Lower leg skin (tissue), 4 donors: Measurements from ENCODE around the gene POU2F3. TPM values are rescaled to one million over a fixed set of nuclear protein-coding genes. Genes with fewer than 3 reads are reported as not detected.

ENCODE experiments used
- DNase-seq, 2 donors: peaks; one replicate each; pipeline ENCODE4 v3.0.0-alpha.2; 2019; ENCODE audit warnings: low spot score in 2 of 2
- H3K4me3 ChIP-seq: fragments of 200-600 bp; sonication (generic); 2 replicates; pipeline ENCODE4 v1.5.1; 2017; ENCODE audit warnings: mild to moderate bottlenecking, low read depth; ENCODE audit not compliant: poor library complexity, severe bottlenecking
- CTCF ChIP-seq, 3 donors: fragments of 450-650 bp; IDR thresholded peaks; one replicate each; pipeline ENCODE4 v1.5.1; 2016; ENCODE audit warnings: antibody characterized with exemption in 3 of 3, mild to moderate bottlenecking in 3 of 3, moderate library complexity in 2 of 3
- POLR2A ChIP-seq, 2 donors: fragments of 450-650 bp; IDR thresholded peaks; one replicate each; pipeline ENCODE4 v1.6.1; 2016 to 2017; ENCODE audit warnings: antibody characterized with exemption in 2 of 2, mild to moderate bottlenecking in 1 of 2, moderate library complexity in 1 of 2
- WGBS, 2 donors: methylation state at CpG; one replicate each; pipeline ENCODE4 v1.1.5; 2018; 5-methylcytosine and 5-hydroxymethylcytosine counted together
- intact Hi-C: fragments of 100-400 bp; cut with DNase I; formaldehyde crosslinking; loops from one replicate; pipeline ENCODE4 v1.15.0; 2023; ENCODE audit warnings: low total_unique reads
- total RNA-seq, 4 donors: library from RNA; depleted of rRNA; stranded (reverse); fragments of >200 nt; gene quantifications; one replicate each; pipeline ENCODE4 v1.1.0, GENCODE V29; 2016

The POU2F3 gene
- total RNA-seq, result 100 to 1,000 TPM in 3 of 4 donors, 10 to 100 TPM in 1; 74.1 to 112 (median 103) TPM

DNA sequence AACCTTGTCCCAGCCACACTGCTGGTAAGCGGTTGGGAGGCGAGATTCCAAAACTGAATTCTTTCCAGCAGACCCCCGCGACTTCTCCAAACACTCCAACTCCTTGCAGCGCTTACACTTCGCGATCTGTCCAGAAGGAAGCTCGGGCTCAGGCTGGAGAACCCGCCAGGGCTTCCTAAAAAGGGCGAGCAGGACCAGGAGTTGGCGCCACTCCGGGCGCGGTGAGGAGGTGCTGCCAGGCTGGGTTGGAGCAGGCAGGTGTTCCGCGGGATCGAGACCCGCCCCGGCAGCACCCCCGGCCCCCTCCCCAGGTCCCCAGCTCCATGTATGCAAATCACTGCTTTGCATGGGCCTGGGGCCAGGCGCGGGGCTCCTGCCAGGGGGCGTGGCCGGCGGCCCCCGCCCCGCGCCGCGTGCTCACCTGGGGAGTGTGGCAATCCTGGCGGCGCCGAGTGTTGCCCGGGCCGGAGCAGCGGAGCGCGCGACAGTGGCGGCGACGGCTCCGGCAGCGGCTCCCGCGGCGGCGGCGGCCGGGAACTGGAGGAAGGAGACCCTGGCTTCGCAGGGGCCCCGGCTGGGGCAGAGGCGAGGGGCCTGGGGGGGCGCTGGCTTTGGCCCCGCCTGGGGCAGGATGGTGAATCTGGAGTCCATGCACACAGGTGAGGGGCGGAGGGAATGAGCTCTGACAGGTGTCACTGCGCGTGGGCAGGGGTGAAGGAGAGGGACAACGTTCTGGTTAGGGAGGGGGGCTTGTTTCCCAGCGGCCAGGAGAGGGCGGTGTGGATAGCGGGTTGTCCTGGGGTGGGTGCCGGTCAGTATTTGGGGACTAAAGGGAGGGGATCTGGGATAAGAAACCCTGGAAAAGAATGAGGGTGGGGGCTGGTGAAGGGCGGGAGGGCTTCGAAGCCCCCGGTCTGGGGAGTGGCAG, at the start of gene POU2F3:
TSS of gene POU2F3 (plus strand) at position 428 of the 928 bp plus-strand sequence. CDS start at position 632, 204 bp downstream.
- peak within 1 kb of the TSS; percentile 8 for H3K4me3 ChIP-seq
- no peak for DNase-seq
- no peak for TF ChIP-seq CTCF (IDR thresholded peaks at IDR 0.05)
- no peak for TF ChIP-seq POLR2A (IDR thresholded peaks at IDR 0.05)
- intact Hi-C loops, result no loop called here
- 6 to 11% methylated on average over 35 to 39 of the region's 66 CpGs for WGBS, 2 donors

- no peak for DNase-seq
- WGBS, 2 donors, result 87 to 89% methylated on average over 4 of the region's 4 CpGs
- intact Hi-C loops, result no loop called here
- H3K4me3 ChIP-seq, result no peak overlapping the region
- TF ChIP-seq POLR2A (IDR thresholded peaks at IDR 0.05) (no peak), CTCF (IDR thresholded peaks at IDR 0.05) (no peak)
Measured at GRCh38 chr11:120191058-120191457, 48.9 kb upstream of the POU2F3 start.

- DNase-seq, result no peak
- no peak overlapping the region for H3K4me3 ChIP-seq
- WGBS, 2 donors, result 70 to 78% methylated on average over 9 to 15 of the region's 15 CpGs
- intact Hi-C loops, result no loop called here
- TF ChIP-seq CTCF (IDR thresholded peaks at IDR 0.05) (no peak), POLR2A (IDR thresholded peaks at IDR 0.05) (no peak)
Measured at GRCh38 chr11:120192831-120193625, 46.9 kb upstream of the POU2F3 start.

- intact Hi-C loops, result no loop called here
- no peak for DNase-seq
- H3K4me3 ChIP-seq, result no peak overlapping the region
- 89 to 91% methylated on average over 4 of the region's 4 CpGs for WGBS, 2 donors
- TF ChIP-seq CTCF (IDR thresholded peaks at IDR 0.05) (no peak), POLR2A (IDR thresholded peaks at IDR 0.05) (no peak)
Measured at GRCh38 chr11:120194166-120194565, 45.8 kb upstream of the POU2F3 start.

DNA sequence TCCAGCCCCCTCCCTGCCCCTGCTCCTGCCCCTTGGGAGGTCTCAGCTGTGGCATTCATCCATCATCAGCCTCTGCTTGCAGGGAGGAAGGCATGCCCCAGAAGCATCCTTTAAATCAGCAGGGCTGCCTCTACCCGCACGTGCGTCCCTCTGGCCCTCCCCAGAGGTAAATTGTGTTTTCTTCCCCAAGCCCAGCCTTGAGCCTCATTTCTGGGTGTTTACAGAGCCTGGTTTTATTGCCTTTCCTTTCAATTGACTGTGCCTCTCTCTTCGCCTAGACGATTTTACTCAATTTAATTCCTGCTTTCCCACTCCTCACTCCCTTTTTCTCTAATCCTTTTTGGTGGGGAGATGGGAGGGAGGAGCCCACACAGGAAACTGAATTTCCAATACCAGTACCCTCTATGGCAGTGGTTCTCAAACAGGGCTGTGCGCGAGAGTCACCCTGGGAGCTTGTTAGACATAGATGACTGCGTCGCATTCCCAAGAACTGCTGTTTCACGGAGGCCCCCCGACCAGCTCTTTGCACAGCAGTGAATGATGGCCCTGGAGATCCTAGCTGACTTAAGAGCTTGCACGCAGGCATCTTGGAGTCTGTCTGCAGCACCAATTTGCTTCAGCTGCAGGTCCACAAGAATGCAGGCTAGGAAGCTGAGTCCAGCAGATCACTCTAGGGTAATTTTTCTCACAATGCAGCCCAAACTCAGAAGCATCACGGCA, 44.2 kb upstream of the POU2F3 start:
- TF ChIP-seq CTCF (IDR thresholded peaks at IDR 0.05), result no peak
- no peak for TF ChIP-seq POLR2A (IDR thresholded peaks at IDR 0.05)
- intact Hi-C loops, result no loop called here
- DNase-seq, result no peak
- 85 to 90% methylated on average over 13 of the region's 13 CpGs for whole genome bisulfite sequencing, 2 donors
- H3K4me3 ChIP-seq, result no peak overlapping the region
